ENCODE measurements around the gene FBXO47.

Gene FBXO47, protein sequence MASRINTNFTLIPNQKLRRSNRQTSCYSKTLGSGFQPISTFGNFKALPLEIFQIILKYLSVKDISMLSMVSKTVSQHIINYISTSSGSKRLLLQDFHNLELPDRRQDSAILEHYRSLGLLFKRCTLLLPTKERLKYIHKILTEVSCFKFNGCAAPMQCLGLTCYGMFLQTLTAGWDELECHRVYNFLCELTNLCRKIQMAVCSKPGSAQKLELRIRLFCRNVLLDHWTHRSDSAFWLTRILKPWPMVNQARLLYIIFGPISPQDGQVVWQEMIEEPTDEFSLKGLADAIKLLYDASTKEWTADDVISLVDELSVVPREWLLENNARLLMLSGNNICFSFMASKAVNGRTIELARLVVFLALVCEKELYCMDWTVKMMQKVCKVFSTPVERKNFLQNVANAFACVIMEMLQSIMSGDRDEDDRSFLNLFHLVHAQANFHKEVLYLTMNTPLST

DNA sequence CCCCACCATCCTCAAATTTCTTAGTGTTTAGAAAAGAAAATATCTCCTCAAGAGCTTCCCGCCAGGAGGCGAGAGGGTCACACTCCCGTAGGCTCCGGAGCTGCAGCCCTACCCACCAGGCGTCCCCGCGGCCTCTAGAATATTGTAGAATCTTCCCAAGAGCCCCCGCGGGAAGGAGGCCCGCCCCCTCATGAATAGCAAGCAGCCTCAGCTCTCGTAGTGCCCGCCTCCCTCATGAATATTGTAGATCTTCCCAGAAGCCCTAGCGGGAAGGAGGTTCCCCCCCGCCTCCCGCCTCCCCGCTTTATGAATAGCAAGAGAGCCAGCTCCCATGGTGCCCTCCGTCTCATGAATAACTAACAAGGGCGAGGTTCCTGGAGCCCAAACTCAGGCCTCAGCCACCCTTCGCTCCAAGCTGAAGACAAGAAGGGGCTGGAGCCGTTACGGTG, at the start of gene FBXO47:
Gene FBXO47, minus strand, starts transcription at position 114 of the 449 bp plus-strand sequence. CDS start 4,378 bp downstream, outside the sequence.
- in situ Hi-C loops (cut with HindIII; ENCODE audit: low sequenced_read_pairs), result no loop called here

DNA sequence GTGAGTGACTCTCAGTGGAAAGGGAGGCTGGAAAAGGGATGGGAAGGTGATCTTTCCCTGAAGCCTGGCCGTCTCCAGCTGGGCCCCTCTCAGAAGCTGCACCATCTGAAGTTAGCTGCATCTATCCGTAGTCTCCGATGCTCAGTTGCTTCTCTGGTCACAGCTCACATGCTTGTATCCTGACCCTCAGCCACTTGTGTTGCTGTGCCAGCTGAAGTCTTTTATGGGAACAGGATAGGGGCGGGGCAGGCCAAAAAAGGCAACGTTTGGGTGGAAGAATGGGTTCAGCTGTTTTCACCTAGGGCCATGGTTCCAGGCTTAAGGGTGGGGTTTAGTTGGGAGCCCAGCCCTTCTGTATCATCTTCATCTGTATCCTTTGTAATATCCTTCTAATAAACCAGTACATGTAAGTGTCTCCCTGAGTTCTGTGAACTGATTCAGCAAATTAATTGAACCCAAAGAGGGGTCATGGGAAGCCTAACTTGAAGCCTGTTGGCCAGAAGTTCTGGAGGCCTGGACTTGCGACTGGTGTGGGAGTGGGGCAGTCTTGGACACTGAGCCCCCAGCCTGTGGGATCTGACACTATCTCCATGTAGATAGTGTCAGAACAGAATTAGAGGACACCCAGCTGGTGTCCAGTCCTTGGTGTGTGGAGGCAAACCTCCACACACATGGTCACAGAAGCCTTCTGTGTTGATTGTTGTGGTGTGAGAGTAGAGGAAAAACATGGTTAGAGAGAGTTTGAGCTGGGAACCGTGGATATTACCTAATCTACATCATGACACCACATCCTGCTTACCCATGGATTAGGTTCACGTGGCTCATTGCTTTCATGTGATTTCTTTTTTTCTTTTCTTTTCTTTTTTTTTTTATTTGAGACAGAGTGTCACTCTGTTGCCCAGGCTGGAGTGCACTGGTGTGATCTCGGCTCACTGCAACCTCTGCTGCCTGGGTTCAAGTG, 49.3 kb upstream of the FBXO47 start:
- in situ Hi-C loops (cut with HindIII; ENCODE audit: low sequenced_read_pairs), result loop anchor here (25.0 kb wide), 1 partner anchor 346 kb away; no protein-coding TSS in a partner anchor

DNA sequence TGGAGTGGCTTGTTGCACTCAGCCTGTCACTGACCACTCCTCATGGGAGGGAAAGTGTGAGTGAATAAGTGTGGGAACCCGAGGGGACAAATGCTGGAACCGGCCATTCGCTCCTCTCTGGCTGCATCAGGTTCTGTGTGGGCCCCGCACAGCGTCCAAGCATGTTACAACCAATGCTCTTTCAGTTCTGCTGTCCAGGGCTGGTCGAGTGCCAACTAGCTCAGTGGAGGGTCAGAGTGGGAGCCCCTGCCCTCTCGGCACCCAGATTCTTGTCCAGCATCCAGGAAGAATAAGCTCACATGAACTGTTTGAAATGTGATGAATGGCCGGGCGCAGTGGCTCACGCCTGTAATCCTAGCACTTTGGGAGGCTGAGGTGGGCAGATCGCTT, 48.3 kb upstream of the FBXO47 start:
- in situ Hi-C loops (cut with HindIII; ENCODE audit: low sequenced_read_pairs), result loop anchor here (25.0 kb wide), 1 partner anchor 347 kb away; no protein-coding TSS in a partner anchor

DNA sequence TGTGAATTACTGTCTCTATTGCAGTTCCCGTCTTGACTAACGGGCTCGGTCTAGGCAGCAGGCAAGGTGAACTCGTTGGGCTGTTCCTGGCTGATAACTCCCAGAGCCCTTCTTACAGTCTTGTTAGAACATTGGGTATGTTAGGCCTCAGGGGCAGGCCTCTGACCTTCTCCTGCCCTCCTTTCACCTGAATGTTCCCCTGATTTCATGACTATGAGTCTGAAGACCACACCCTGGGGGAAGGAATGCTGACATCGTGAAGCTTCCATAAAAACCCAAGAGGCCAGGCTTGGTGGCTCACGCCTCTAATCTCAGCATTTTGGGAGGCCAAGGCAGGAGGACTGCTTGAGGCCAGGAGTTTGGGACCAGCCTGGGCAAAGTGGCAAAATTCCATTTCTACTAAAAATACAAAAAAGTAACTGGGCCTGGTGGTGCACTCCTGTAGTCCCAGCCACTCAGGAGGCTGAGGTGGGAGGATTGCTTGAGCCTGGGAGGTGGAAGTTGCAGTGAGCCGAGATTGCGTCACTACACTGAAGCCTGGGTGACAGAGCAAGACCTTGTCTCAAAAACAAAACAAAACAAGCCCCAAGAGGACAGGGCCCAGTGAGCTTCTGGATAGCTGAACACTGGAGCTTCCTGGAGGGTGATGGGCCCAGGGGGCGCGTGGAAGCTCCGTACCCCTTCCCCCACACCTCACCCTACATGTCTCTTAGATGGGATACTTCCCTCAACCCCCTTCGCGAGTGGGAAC, 47.8 kb upstream of the FBXO47 start:
- in situ Hi-C loops (cut with HindIII; ENCODE audit: low sequenced_read_pairs), result loop anchor here (25.0 kb wide), 1 partner anchor 347 kb away; no protein-coding TSS in a partner anchor

DNA sequence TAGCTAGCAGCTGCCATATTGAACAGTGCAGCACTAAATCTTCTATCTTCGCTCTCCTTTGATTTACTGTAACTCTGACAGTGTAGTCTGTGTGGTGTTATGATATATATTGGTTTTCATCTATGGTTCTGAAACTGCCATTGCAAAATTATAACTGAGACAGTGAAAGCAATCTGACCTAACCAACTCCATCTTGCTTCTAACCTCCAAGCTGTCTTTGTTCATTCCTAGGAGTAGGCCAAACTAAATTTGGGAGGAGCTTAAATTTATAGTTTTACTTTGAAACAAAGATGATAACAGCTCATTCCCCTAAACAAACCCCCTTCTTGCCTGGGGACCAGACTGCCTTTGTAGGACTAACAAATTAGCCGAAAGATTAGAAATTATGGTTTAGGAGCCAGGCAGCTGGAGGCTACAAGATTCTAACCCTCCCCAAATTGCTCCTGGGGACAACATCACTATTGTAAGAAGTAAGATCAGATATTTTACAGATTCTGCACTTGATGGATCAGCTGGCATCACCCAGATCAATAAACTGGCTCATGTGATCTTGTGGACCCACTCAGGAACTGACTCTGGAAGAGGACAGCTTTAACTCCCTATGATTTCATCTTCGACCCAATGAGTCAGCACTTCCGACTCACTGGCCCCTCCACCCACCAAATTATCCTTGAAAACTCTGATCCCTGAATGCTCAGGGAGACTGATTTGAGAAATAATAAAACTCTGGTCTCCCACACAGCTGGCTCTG, 47.0 kb upstream of the FBXO47 start:
- in situ Hi-C loops (cut with HindIII; ENCODE audit: low sequenced_read_pairs), result loop anchor here (25.0 kb wide), 1 partner anchor 348 kb away; no protein-coding TSS in a partner anchor

DNA sequence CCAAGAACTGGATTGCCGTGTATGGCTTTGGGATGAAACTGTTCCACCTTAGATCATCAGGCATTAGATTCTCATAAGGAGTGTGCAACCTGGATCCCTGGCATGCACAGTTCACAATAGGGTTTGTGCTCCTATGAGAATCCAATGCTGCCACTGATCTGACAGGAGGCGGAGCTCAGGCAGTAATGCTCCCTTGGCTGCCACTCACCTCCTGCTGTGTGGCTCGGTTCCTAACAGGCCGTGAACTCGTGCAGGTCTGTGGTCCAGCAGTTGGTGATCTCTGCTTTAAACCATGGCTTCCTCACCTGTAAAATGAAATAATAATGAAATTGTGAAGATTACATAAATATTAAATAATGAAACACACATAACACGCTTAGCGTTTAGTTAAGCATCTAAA, 45.5 kb upstream of the FBXO47 start:
- in situ Hi-C loops (cut with HindIII; ENCODE audit: low sequenced_read_pairs), result loop anchor here (25.0 kb wide), 1 partner anchor 350 kb away; no protein-coding TSS in a partner anchor

DNA sequence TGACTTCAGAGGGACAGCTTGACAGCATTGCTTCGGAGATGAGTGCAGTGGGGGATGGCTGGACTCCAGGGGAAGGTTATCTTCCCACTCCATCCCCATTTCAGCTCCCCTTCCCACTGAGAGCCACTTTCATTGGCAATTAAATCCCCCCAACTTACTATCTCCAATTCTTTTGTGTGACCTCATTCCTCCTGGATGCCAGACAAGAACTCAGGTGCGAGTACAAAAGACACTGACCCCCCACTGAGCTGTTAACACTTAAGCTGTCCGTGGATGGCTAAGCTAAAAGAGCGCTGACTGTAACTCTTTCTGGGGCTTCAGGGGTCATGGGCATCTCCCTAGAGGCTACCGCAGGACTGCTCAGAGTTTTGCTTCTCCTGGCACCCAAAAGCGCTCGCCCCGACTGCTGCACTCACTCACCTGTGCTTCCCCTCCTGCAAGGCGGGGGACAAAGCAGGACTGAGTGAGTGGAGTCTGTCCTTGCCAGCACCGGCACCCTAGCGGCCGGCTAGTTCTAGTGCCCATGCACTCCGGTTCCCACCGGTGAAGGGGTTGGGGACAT, 44.8 kb upstream of the FBXO47 start:
- in situ Hi-C loops (cut with HindIII; ENCODE audit: low sequenced_read_pairs), result loop anchor here (25.0 kb wide), 1 partner anchor 350 kb away; no protein-coding TSS in a partner anchor

DNA sequence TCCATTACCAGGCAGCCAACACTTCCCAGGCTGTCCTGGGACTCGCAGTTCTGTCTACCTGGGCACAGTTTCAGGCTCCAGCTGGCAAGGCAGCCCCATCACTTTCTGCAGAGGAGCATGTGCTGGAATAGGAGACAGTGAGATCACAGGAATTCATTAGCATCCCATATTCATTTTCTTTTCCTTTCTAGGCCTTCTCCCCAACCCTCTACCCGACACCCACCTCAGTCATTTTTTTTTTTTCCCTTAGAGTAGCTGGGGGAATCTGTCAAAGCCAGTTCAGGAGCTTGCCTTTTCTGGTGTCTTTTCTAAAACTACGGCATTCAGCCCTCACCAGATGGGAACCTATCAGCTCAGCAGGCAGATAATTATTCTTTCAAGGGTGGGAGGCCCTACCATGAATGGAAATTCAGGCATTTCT, 42.4 kb upstream of the FBXO47 start:
- in situ Hi-C loops (cut with HindIII; ENCODE audit: low sequenced_read_pairs), result loop anchor here (25.0 kb wide), 1 partner anchor 353 kb away; no protein-coding TSS in a partner anchor

DNA sequence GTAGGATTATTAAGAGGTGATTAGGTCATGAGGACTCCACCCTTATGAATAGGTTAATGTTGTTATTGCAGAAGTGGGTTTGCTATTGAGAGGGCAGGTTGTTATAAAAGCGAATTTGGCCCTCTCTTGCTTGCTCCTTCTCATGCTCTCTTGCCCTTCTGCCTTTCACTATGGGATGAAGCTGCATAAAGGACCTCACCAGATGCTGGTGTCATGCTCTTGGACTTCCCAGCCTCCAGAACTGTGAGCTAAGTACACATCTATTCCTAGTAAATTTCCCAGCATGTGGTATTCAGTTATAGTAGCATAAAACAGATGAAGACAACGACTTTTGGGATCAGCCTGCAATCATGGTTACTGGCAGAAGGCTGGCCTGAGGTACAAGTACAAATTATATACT, 41.4 kb upstream of the FBXO47 start:
- in situ Hi-C loops (cut with HindIII; ENCODE audit: low sequenced_read_pairs), result loop anchor here (25.0 kb wide), 1 partner anchor 354 kb away; no protein-coding TSS in a partner anchor

DNA sequence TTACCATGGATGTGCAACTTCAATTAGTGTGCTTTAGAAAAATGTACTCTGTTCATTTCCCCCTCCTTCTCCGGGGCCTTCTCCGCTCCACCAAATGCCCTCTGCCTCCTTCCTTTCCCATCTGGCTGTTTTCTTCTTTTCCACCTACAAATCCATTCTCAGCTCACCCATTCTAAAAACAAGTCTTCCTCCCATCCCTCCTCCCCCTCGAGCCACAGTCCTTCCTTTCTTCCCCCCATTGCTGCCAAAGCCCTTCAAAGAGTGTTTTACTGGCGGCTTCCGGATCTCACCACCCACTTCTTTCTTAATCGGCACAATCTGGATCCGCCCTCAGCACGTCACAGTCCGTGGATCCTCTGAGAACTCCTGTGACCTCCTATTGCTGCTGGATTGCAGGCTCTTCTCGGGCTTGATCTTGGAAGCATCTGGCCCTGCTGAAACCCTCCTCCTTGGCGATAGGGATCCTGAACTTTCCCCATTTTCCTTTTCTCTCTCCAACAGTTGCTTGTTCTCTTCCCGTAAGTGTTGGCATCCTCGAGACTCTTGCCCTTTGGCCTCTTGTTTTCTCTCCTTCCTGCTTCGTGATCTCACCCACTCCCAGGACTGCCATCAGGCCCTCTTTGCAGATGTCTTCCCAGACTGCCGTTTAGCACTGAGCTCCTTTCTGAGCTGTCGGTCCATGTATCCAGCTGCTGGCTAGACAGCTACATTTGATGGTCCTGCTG, 36.0 kb upstream of the FBXO47 start:
- in situ Hi-C loops (cut with HindIII; ENCODE audit: low sequenced_read_pairs), result loop anchor here (25.0 kb wide), 1 partner anchor 359 kb away; no protein-coding TSS in a partner anchor

DNA sequence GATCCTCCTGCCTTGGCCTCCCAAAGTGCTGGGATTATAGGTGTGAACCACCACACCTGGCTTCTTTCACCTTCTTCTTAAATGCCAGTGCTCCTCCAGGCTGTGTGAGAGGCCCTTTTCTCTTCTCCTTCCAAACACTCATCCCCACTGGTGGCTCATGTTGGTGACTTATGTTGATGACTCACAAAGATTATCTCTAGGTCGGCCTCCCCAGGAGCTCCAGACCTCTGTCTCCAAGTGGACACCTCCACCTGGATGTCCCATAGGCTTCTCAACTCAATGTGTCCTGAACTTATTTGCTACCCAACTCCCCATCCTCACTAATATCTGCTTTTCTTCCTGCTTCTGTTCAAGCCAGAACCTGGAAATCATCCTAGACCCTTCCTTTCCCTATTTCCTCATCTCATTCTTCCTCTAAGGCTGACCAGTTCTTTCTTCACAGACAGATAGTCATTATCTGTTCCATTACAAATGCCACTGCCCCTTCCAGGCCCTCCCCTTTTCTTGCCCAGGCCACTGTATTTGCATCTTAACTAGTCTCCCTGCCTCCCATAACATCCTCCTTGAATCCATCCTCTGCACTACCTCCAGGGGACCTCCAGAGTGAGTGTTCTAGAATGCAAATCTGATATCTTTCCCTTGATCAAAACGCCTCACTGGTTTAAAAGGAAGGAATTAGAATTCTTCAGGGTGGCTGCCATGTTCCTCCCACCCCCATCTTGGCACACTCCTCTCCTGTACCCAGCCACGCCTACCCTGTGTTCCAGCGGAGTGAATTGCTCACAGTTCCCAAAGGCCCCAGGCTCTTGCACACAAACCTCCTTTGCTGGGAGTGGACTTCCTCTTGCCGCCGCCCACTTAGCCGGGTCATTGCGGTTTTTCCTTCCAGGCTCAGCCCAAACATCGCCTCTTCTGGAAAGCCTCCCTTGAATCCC, 34.8 kb upstream of the FBXO47 start:
- in situ Hi-C loops (cut with HindIII; ENCODE audit: low sequenced_read_pairs), result loop anchor here (25.0 kb wide), 1 partner anchor 360 kb away; no protein-coding TSS in a partner anchor

DNA sequence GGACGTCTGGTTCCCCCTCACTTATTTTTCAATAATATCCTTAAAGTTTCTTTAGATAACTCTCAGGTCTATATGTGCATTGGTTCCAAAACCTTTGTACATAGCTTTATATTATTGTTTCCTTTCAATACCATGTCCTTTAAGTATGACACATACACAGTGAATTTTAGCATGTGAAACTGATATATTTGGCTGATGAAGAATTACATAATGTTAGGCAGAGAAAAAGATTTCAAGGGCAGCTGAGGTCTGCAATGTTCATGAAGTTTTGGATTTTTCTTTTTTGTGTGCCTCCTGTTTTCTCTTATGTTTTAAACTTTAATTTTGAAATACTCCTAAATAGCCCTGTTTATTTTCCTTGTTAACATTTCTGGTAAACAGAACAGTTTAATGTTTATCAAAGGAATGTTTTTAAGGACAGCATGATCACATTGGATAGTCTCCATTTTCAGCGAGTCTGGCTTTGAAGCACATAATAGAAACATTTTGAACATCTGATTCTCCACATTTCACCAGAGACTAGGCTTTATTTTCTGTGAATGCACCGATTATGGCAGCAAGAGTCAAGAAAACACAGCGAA, 32.9 kb upstream of the FBXO47 start:
- in situ Hi-C loops (cut with HindIII; ENCODE audit: low sequenced_read_pairs), result loop anchor here (25.0 kb wide), 1 partner anchor 362 kb away; no protein-coding TSS in a partner anchor

DNA sequence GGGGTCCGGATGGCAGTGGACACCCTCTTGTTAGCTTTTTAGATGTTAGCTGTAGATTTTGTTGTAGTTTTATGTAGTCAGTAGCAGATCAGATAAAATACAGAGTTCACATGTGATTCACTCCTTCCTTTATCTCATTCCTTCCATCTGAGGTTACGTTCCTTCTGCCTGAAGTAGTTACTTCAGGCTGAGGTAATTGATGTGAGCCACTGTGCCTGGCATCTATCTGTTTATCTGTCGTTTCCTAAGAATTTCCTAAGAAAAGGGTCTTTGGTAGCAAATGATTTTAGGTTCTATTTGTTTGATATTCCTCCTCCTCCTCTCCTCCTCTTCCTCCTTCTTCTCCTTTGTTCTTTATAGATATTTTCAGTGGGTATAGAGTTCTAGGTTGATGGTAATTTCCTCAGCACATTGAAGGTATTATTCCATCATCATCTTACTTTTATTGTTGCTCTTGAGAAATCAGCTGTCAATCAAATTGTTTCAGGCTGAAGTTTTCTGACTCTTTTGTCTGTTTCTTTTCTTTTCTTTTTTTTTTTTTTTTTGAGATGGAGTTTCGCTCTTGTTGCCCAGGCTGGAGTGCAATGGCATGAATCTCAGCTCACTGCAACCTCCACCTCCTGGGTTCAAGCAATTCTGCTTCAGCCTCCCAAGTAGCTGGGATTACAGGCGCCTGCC, 29.6 kb upstream of the FBXO47 start:
- in situ Hi-C loops (cut with HindIII; ENCODE audit: low sequenced_read_pairs), result no loop called here

DNA sequence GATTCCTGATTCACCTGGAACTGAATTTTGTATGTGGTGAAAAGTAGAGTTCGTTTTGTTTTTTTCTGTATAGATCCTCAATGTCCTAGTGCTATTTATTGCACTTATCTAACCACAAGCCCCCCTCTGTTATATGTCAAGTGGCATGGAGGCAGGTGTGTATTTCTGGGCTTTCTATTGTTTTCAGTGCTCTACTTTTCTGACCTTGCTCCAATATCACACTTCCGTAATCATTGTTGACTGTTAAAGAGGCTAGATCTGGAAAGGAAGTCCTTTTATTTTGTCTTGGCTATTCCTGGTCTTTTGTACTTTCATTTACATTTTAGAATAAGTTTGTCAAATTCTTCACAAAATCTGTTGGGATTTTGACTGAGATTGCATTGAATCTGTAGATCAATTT, 26.8 kb upstream of the FBXO47 start:
- in situ Hi-C loops (cut with HindIII; ENCODE audit: low sequenced_read_pairs), result no loop called here

DNA sequence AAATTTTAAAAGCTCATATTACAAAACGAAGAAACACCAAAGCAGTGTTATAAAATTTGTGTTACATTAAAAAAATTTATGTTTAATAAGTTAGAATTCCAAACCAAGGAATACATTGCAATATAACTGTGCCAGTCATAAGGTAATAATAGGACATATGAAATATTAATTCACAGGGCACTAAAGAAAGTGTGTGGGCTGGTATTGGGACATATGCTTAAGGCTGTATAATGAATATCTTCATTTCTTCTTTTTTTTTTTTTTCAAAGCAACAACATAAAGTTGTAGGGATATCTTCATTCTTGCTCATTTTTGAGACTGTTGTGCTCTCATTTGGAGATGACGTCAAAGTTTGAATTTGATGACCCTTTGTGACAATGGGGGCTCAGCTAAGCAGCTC, 17.5 kb upstream of the FBXO47 start:
- in situ Hi-C loops (cut with HindIII; ENCODE audit: low sequenced_read_pairs), result no loop called here
